GM18519 (cell line): ENCODE data around the gene TSPAN9.

Source experiments
- ATAC-seq: cut with Tn5 transposase; IDR thresholded peaks from one replicate; pipeline ENCODE4 v1.9.1; 2021; ENCODE audit warnings: mild to moderate bottlenecking, moderate library complexity; ENCODE audit not compliant: unreplicated experiment, low FRiP score

Gene TSPAN9

DNA sequence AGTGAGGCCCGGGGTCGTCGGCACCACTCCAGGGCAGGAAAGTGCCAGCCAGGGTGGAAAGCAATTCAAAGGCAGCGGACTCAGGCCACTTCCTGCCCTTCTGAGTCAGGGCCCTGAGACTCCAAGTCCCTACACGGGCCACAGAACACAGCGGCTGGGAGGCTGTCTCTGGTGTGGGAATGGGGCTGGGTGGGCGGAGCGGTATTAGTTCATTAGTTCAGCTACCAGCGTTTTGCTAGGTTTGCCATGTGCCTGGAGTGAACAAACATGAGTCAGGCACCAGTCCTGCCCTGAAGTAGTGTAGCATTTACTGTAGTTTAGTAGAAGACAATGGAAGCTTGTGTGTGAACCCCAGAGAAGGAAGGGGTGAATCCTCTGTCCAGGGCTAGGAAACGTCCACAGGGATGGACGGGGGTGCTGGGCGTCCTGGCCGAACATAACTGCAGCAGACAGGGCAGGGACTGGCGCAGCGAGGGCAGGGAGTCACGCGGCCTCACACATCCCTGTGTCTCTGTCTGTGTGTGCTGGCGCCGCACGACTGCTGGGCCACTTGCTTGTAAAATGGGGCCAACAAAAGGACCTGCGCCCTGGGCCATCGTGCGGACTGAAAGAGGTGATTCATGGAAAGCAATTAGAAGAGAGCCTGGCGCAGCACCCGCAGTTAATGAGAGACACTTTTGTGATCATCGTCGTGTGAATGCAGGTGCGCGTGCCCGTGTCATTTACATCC lies 227.4 kb downstream of the TSPAN9 start:
- ATAC-seq = no peak

DNA sequence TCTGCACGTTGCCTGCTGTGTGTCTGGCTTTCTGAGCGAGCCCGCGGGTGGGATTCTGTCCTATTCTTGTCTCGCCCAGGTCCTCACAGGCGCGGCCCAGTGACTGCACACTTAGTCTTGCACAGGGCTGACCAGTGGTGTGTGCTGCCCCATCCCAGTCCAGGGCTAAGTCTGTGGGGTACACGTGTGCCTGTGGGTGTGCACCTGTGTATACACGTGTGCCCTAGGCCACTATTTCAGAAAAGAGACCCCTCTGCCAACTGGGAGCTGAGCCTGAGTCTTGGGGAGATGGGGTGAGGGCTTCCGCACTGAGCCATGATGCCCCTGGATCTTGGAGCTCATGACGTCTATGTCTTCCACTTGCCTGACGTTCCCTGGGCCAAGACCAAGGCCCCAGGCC lies 228.3 kb downstream of the TSPAN9 start:
- no peak for ATAC-seq

DNA sequence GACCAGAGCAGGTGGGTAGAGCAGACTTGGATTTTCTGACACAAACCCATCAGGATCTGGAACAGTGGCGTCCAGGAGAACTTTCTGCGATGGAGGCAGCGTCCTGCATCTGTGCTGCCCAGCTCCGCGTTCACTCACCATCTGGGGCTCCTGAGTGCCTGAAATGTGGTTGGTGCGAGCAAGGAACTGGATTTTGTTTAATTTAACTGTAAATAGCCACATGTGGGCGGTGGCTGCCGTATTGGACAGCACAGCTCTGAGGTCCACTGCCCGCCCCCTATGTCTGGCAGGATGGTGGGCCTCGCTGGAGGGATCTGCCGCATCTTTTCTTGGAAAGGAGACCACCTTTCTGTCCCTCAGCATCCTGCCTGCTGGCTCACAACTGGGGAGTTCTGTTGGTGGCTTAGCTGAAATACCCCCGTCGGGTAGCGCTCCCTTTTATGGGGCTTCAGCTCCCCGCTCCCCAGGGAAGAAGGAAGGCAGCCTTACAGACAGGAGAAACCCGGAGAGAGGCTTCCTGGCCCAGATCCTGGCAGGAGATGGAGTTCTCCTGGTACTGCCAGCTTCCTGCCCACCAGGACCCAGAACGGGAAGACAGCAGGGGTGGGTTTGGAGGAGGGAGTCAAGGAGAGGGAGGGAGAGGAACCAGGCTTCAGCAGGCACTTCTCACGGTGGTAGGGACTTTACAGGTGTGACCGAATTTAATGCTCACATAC lies 228.9 kb downstream of the TSPAN9 start:
- ATAC-seq = no peak

DNA sequence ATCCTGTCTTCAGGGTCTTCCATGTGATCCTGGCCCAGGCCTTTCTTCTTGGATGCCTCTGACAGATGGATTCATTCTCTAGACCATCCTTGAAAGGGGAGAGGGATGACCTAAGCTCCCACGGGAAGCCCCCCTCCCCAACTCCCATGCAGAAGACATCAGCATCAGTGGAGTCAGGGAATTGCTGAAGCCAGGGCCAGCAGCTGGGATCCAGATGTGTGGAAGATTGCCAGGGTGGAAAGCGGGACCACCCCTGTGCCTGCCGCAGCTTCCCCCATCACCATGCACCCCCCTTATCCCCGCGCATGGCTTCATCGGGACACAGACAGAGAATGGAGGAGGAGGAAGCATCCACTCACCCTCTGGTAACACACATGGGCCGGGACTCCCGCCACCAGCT lies 230.2 kb downstream of the TSPAN9 start:
- no peak for ATAC-seq

DNA sequence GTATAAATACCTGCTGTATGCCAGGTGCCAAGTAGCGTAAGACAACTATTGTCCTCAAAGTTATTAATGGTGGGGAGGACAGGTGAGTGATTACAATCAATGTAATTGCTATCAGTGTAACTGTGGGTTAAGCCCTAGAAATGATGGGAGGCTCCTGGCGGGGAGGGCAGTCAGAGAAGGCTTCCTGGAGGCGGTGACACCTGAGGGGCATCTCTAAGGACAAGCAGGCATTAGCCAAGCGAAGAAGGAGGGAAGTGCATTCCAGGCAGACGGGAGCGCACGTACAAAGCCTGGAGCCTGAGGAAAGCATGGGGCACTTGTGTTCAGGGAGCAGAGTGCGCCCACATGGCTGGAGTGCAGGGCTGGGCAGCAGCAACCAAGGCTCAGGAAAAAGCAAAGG lies 230.9 kb downstream of the TSPAN9 start:
- no peak for ATAC-seq

DNA sequence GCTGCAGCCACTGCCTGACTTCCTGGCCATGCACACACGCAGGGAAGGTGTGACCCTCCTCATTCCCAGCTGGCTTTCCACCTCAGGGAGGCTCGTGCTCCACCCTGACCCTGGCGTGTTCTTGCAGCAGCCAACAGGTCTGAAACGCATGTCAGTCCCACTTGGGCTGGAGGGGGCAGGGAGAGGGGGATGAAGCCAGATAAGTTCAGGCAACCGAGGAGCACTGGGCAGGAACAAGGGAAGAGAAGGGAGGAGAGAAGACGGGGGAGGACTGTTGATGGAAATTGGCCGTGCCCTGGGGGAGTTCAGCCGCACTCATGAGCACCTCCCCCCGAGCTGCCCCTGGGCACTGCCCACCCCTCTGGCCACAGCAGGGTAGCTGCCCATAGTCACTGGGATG lies 231.4 kb downstream of the TSPAN9 start:
- no peak for ATAC-seq

DNA sequence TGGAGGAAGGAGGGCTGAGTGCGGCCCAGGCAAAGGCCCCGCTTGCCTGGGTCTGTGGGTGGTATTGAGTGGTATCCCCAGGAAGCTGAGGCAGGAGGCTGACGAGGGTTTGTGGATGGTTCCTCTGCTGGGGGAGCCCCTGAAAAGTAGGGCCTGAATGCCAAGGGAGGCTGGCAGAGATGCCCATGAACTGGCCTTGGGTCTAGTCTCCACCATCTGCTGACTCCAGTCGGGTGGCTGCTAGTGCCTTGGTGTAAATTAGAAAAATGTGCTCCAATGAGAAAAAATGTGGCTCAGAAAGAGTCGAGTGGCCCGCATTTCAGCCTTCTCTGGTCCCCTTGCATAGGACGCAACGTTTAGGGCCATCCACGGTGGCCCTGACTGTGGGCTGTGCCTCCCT lies 232.6 kb downstream of the TSPAN9 start:
- ATAC-seq = no peak

DNA sequence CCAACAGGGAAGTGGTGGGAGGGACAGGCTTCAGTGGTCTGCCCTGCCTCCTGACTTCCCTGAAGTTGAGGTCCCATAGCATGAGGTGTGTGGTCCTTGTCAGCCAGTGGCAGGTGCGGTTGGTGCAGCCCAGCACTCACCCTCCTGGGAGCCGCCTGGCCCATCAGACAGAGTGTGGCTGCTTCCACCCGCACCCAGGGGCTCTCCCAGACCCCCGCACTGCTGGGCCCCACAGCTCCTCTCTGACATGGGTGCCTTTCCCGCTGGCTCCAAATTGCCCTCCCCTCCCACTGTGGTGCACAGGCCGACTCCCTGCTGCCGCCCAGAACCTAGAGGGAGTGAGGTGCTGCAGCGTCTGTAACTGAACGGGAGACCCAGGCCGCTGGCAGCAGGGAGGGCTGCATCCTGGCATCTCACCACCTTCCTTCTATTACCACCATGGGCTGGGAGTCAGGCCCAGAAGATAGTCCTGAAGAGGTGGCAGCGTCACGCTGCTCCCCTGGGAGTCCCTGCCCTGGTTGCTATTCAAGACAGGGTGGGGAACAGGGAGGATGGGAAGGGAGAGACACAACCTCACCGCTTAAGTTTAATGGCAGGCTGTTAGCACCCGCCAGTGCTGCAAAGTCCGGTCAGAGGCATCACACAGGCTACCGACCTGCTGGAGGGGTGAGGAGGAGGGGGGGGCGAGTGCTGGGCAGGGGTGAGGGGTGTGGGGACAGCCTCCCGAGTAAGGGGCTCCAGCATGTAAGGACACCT lies 233.3 kb downstream of the TSPAN9 start:
- ATAC-seq = no peak

DNA sequence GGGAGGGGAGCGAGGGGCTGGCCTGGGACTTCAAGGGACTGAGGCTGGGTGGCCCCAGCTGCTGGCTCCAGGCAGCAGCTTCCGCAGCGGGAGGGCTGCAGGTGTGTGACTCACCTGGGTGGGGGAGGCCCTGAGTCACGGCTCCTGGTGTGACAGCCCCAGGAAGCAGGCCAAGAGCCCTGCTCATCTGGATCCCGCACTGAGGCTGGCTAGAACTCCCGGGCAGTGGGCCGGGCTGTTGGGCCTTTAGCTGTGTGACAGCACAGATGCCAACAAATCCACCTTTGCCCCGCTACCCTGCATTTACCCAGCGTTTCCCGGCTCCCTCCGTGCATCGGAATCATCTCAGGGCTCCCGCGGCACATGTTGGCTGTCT lies 233.8 kb downstream of the TSPAN9 start:
- ATAC-seq = no peak

DNA sequence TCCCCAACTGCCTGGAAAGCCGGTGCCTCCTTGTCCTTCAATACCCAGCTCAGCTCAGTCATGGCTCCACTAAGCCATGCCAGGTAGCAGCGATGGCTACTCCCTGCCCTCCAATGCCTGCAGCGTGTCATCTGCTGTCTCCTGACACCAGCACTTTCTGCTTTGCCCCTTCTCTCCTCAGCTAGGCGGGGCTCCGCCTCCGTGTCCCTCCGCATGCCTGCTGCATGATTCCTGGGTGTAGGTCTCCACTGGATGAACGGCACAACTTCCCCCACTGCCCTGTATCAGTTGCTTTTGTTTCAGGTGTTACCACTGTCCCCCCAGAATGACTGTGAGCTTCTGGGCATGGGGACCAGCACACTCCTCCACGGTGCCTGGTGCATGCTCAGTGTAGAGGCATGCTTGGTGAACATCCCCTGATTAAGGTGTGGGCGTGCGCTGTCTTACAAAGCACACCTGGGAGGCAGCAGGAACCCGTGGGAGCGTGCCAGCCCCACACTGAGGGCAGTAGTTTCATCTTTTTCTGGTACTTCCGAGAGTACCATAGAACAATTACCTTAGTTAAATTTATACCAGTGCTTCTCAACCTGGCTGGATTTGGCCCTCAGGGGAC lies 234.4 kb downstream of the TSPAN9 start:
- no peak for ATAC-seq

DNA sequence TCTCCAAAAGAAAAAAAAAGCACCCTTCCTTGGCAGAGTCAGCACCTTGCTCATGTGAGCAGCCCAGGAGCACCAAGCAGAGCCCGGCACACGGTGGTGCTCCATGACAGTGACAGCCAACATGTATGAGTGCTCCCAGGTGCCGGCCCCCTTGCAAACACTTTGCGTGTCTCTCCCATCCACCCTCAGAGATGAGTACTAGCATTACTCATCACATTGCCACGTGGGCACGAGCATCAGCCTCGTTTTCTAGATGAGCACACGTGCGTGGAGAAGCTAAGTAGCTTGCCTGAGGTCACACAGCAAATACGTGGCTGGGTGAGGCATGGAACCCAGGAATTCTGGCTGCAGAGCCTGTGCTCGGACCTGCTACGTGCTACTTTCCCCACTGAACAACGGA lies 235.9 kb downstream of the TSPAN9 start:
- no peak for ATAC-seq

DNA sequence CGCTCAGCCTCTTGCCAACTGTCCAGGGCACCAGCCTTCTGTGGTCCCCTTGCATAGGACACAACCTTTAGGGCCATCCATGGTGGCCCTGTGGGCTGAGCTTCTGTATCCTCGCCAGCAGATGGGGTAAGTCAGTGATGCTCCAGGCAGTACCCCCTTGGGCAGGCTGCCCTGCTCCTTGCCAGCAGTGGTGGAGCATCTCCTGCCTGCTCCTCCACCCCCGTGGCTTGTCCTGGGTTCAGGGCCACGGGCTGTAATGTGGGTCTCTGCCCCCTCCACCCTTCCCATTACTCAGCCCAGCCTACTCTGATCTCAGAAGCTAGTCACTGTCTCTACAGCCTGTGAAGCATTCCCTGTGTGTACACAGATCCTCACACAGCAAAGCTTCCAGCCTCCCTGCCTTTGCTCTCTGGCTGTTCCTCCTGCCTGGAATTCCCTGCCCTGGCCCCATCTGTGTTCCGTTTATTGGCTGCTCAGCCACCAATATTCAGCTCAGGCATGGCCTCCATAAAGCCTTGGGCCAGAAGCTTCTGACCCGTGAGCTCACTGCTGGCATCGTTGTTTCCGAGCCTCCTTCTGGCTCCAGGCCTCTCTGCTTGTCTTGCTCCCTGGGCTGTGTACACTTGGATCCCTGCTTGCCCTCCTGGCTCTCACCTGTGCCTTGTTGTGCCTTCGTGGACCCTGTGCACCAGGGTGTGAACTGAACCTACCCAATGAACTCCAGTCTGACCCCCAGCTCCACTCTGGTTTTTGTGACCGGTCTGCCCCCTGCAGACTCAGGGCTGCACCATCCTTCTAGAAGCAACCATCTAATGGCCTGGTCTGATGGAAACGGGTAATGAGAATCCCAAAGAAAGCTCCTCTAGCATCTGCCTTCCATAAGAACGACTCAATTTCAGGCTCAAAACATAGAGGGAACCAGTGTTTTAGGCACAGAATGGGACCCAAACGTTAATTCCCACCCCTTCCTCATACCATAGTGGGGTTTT lies 236.8 kb downstream of the TSPAN9 start:
- no peak for ATAC-seq

DNA sequence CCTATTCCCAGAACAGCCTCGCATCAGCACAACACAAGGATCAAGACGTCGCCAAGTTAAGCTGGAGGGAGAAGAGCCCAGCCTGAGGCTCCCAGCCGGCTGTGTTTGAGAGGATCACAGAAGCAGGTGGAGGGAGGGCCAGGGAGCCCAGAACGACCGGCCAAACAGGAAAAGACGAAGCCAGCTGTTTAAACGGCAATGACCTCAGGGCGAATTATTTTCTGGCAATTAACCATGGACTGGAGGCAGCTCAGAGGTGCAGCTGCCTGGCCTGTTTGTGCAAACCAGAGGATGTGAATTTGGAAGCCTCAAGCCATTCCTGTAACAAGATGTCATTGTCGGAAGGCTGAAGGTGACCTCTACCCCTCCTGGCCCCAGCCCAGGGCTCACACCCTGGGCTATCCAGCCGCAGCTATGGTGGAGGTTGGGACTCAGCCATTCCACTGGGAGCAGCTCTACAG lies 238.1 kb downstream of the TSPAN9 start:
- ATAC-seq = no peak

DNA sequence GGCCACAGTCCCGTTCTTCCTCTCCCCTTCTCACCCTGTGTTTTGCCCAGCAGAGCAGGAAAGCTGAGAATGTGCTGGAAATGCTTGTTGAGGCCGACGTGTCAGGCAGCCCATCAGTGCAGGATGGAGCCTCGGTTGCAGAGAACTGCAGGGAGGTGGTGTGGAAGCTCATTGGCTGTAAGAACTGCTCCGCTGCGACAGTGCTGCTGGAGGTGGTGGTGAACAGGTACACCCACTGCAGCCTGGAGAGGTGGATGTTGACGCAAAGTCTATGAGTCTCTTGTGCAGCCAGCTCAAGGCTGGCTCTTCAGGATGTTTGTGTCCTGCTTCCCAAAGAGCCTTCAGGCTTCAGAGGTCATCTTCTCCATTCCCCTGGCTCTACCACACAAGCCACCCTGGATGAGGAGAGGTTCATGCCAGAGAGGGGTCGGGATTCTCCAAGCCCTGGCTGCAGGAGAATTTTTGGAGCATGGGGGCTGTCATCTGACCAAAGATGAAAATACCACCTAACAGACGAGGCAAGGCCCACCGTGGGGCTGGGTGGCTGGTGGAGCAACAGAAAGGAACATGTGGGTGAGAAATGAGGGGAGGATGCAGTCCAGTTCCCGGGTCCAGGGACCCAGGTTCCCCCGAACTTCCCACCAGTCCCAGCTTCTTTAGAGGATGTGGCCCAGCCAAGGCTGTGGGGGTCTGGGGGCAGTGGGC lies 239.7 kb downstream of the TSPAN9 start:
- no peak for ATAC-seq

DNA sequence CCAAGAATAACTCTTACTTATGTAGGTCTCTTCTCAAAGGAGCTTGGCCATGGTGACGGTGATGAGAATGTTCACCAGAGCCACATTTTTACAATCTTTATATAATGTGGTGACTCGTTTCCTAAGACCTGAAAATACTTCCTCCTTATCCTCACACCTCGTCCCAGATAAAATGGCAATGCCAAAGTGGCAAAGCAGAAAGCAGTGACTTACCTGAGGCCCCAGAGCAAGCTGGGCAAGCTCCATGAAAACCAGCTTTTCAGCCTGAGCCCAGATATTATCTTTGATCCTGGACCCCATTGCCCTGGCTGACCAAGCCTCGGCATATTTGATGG lies 240.3 kb downstream of the TSPAN9 start:
- ATAC-seq = no peak

DNA sequence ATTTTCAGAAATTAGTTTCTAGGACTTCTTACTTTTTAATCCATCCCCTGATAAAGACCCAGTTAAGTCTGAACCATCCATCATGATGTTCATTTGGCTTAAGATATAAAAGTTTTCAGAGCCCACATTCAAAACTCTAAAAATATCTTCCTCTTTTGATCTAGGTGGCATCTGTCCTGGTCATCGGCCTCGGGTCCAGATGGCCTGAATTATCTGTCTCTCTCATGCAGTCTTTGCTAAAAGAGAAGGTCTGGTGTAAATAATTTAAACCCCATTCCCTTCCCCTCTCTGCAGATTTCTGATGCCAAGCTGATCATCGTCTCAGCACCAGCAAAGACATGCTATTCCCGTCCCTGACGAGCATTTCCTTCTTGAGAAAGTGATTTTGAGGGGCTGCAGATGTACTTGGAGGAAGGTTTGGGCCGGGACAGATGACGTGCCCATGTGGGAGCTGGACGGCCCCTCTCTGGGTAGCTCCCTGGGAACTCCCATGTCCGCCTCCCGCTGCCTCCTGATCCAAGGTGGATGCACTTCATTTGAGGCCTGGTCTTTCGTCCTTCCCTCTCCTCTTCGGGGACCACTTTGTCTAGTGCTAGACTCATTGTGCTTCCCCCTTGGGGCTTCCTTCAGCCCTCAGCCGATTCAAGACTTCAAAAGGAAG lies 240.8 kb downstream of the TSPAN9 start:
- ATAC-seq = no peak

DNA sequence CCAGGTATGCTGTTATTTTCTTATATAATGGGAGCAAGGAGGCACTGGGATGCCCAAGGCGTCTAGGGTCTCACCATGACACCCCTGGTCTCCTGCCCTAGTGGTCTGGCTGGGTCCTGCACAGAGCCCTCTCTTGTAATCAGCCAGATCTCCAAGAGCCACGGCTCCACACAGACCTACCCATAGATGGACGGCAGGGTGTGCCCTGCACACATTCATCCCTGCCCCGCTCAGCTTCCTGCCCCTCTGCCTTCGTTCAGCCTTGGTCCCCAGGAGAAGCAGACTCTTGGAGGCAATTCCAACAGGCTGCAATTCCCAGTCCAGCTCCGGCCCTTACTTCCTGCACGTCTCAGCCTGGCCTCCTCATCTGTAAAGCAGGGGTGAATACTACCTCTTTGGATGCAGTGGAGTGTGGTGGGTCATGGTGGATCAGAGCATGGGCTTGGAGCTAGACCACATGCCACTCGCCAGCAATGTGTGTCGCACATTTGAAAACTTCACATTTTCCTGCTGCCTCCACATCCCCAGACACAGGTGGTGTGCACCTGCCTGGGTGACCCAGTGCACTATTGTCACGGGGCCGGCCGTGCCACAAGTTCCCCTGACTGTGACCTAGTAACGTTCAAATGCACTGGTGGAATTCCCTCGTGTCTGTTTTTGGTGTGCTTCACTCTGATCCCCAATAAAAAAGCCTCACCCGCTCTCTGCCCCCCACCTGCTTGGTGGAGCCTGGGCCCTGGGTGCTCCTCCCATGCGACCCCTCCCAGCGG lies 242.7 kb downstream of the TSPAN9 start:
- no peak for ATAC-seq

DNA sequence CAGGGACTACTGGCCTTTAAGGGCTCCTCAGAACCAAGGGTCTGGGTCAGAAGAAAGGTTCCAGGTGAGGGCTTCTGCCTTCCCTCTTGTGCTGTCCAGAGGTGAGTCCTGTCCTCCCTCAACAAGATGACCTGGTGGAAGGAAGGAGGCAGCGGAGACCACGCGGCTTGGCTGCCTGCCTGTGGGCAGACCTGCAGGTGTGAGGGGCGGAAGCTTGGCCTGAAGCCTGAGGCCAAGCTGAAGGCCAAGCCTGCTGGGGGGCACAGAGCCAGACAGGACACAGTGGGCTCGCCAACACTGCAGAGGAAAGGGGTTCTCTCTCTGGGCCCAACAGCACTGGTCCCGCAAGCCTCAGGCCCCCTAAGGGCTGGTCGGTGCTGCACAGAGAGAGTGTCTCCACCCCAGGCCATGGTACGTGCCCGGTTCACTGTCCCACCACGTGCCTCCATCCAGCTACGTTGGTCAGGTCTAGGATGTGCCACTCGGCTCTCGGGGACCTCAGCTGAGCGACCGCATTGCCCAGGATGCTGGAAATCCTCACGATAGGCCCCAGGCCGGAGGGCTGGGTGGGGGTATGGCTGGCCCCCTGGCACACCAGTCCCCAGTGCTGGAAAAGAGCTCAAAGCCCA lies 243.8 kb downstream of the TSPAN9 start:
- ATAC-seq = no peak
